GM21390 (cell line): Measurements from ENCODE around the gene FUOM.

Source experiments
- ATAC-seq: cut with Tn5 transposase; IDR thresholded peaks from one replicate; pipeline ENCODE4 v1.9.1; 2021; ENCODE audit not compliant: unreplicated experiment

Gene FUOM

DNA sequence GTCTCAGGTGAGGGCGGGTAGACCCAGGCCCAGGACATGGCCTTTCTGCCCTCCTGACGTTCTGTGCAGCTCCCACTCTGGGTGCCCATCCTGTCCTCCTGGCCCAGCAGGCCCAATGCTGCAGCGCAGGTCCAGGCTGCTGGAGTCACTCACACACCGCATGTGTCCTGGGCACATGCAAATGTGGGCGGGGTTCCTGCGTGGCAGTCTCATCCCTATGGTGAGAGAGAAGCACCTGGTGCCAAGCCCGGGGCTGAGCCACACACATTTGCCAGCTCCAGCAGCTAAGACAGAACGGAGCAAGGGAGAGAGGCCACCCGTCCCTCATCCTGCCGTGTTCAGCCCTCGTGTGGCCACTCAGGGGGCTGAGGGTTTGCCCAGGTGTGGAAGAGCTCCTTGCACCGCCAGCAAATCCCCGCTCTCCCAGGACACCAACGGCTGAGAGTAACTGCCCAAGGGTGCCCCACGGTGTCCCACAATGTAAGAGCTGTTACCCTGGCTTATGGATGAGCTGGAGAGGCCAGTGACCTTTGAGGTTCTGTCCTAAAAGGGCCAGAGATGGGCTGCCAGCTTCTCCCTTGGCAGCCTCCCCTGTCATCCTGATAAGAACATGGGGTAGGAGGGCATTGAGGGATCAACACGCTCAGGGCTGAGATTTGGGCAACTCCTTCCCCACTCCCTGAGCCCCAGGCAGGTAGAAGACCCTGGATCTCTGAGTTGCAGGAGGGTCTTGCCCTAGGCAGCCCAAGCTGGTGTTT, 4.4 kb downstream of the FUOM start:
- ATAC-seq, result no peak

DNA sequence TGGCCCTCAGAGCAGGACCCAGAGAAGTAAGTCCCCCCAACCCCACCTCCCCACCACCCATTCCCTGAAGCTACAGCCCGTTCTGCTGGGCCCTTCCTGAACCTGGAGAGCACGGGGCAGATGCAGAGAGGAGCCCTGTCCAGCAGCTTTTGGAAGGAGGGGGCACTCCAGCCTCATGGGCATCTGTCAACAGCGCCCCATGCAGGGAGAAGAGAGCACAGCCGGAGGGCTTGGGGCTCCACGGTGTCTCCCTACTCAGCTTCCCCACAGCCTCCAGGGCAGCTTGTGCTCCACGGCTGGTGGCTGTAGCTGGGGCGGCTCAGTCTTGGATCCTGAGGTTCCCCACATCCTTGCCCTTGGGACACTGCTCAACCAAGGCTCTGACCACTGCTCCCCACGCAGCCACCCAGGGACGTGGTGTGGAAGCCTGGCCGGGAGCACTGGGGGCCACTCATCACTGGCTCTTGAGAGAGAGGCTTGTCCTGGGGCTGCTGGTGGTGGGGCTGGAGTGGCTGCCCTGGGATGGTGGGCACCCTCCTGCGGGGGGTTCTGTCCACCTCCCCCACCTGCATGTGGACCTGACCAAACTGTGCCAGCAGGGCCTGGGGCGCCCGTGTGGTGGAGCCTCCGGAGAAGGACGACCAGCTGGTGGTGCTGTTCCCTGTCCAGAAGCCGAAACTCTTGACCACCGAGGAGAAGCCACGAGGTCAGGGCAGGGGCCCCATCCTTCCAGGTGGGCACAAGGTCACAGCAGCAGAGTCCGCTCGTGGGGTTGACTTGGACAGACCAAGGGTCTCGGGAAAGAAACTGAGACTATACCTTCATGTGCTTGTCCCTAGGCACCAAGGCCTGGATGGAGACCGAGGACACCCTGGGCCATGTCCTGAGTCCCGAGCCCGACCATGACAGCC, 6.2 kb downstream of the FUOM start:
- no peak for ATAC-seq

DNA sequence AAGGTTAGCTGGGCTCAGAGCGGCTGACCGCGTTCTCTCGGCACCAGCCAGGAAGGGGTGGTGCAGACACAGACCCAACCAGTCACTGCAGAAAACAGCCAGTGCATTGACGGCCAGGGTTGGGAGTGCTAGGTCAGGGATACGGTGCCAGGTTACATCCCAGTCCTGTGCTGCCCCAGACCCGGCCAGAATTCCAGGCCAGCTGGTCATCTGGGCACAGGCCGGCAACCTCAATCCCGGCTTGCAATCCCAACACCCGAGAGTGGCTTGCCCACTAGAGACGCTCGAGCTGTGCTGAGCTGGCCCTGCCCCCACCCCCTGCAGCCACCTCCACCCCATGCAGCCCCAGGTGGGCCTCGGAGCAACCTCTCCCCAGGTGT, 6.9 kb downstream of the FUOM start:
- ATAC-seq, result no peak

DNA sequence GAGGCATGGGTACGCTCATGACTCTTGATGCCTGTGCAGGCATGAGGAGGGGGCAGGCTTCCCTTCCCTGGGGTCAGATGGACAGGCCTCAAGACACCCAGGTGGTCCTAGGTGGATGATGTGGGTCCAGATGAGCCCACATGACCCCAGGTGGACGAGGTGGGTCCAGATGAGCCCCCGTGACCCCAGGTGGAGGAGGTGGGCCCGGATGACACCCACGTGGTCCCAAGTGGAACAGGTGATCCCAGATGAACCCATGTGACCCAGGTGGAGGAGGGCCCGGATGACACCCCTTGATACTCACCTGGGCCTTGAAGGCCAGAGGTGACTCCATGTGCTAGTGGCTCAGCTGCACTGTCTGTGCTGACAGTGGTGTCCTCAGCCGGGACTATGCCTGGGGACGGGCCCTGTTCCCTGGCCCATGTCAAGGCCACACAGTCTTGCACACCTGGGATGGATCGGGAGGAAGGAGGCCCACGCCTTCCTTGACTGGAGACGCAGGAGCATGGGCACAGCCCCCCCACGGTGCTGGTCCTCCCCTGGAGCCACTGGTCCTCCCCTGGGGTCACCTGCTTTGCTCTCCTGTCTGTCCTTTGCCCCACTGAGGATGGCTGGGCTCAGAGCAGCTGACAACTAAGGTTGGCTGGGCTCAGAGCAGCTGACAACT, 7.4 kb downstream of the FUOM start:
- ATAC-seq, result no peak

DNA sequence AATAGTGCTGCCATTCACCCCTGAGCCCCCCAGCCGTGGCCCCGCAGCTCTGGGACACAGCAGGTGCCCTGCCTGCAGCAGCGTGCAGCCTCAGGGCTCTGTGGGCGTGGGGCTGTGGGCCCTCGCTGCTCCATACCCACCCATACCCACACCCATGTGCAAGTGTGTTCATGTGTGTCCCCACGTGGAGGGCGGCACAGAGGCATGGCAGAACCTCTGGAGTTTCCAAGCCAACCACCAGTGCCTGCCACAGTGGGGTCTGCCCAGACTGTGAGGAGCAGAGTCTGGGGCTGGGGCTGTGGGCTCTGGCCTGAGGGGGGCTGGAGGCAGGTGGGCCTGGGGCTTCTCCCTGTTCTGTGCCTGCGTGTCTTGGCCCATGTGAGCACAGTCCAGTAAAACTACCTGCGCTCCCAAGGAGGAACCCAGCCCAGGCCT, 8.2 kb downstream of the FUOM start:
- no peak for ATAC-seq

DNA sequence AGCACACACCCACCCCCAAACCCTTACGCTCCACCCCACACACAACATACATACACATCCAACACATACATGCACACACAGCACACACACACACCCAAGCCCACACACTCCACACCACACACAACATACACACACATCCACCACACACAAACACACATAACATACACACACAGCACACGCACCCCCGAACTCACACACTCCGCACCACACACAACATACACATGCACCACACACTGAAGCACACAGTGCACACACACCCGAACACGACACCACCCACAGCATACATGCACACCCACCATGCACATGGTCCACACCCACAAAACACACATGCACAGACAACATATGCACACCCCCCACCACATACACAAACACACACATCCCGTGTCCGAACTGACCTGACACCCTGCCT, 8.7 kb downstream of the FUOM start:
- ATAC-seq, result no peak

DNA sequence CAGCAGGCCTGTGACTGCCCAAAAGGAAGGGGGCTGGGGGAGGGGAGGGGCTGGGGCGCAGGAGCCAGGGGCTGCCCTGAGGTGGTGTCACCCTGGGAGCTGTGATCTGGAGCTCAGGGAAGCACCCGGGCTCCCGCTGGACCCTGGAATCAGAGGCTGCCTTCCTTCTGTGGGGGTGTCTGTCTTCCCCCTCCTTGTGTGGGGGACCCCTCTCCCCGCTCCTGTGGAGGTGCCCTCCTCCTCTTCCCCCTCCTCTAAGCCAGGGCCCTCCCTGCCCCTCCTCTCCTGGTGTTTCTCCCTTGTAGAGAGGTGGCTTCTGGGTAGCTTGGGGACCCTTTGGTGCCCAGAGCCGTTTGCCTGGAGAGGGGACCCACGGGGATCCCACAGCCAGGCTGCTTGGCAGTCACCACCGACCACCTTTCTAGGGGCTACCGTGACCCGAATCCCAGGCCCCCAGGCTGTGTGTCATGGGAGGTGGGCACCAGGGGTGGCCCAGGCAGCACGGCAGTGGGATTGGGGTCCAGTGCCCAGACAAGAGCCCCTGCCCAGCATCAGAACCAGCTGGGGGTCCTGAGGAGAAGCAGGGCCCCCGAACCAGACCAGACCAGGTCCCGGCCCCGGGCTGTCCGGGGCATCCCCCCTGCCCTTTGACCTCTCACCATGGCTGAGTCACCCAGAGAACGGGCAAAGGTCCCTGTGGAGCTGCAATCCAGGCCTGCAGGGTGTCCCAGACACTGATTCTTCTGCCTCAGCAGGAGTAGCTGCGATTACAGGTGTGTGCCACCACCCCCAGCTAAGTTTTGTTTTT, 9.9 kb downstream of the FUOM start:
- ATAC-seq, result no peak

DNA sequence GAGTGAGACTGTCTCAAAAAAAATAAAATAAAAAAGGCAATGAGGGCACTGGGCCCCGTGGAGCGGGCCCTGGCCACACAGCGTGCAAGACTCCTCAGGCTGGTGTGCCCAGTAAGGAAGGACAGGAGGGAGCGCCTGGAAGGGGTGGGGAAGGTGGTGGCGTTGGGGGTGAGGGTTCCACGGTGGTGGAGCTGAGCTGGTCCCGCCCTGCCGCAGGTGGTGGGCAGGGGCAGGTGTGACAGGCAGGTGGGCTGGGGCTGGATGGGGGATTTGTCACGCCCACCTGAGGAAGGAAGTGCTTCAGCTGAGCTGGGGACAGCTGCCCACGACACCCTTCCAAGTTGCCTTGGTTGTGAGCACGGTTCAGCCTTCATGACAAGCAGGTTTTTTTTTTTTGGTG, 11.4 kb downstream of the FUOM start:
- no peak for ATAC-seq

DNA sequence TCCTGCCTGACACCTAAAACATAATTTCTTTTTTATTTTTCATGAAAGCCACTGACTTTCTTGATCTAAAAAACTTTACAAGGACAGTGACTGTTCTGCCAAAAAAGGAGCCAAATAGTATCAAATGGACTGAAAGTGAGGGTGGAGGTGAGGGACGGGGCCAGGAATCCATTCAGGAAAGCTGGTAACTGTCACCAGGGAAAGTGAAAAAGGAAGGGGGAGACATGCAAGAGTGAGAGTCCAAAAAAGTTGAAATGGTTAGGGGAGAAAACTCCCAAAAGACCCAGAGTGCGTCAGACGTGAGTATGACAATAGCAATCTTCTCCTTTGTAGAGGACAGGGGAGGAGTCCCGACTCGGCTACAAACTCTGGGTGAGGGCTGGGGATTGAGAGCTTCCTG, 13.6 kb downstream of the FUOM start:
- ATAC-seq, result no peak

DNA sequence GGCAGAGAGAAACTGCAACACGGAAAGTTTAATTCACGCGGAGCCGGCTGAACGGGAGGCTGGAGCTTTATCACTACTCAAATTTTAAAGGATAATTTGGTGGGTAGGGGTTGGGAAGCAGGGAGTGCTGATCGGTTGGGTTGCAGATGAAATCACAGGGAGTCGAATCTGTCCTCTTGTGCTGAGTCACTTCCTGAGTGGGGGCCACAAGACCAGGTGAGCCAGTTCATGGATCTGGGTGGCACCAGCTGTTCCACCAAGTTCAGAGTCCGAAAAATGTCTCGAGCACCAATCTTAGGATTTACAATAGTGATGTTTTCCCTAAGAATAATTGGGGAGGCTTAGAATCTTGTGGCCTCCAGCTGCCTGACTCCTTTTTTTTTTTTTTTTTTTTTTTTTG, 14.3 kb downstream of the FUOM start:
- ATAC-seq, result no peak

DNA sequence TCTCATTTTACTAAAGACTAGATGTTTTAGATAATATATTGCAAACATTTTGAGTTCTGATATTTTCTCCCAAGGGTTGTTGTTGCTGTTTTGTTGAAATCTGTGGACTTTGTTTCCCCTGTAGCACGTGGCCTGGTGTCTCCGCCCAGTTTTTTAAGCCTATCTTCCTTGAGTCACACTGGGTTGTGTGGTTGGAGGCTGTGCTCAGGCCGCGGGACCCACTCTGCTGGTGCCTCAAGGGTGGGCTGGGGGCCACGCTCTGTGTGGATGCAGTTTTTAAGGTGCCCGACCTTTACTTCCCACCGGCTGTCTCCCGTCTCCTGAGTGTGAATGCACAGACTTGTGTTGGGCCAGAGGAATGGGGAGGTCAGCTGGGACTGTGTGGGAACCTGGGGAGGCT, 14.9 kb downstream of the FUOM start:
- no peak for ATAC-seq

DNA sequence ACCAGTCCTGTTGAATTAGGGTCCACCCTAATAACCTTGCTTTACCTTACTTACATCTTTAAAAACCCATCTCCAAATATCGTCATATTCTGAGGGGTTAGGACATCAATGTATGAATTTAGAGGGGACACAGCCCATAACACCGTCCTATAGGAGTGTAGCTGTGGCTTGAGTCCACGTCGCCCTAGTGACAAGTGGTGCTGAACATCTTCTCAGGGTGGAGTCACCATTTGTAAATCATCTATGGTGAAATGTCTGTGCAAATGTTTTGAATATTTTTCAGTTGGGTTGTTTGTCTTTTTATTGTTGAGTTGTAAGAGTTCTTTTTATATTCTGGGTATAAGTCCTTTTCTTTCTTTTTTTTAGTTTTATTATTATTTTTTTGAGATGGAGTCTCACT, 15.8 kb downstream of the FUOM start:
- no peak for ATAC-seq

DNA sequence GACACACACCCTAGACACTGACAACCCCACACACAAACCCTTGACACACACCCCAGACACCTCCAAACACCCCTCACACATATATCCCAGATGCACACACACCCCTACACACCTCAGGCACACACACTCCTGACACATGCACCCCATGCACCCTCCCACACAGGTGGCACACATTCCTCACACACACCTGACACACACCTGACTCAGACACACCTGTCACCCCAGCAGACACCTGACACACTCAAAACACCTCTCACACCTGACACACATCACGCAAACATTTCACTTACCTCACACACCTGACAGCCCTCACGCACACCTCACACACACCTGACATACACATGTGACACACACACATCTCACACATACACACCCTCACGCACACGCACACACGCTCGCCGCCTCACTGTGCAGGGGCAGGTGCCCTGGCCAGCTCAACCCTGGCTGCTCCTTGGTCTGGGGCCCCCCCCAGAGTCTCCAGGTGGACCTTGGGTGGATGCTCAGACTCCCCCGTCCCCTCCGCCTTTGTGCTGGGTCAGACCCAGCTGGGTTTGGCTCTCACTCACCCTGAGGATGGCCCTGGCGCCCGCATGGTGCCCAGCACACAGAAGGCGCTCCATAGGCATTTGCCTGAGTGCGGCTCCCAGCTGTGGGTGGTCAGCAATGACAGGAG, 18.0 kb downstream of the FUOM start:
- ATAC-seq, result no peak

DNA sequence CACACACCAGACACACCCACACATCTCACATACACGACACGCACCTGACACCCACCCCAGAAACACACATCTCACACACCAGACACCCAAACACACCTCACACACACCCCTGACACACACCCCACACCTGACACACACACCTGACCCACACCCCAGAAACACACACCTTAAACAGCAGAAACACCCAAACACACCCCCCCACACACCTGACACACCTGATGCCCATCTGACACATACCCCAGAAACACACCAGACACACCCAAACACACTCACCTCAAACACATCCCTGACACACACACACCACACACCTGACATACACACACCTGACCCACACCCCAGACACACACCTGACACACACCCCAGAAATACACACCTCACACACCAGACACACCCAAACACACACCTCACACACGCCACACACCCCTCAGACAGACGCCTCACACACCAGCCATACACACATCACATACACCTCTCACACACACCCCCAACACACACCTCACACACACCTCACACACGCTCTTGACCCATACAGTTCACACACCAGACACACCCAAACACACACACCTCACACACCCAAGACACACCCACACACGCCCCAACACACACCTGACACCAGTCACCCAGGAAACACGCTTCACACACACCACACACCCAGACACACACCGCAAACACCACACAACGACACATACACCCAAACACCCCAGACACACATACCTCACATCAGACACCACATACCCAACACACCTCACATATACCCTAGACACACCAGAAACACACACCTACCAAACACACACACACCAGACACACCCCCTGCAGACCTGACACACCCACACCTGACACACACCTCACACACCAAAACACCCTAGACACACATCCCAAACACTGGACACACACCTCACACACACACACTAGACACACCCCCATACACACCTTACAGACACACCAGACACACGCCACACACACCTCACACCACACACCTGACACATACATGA, 19.4 kb downstream of the FUOM start:
- no peak for ATAC-seq

DNA sequence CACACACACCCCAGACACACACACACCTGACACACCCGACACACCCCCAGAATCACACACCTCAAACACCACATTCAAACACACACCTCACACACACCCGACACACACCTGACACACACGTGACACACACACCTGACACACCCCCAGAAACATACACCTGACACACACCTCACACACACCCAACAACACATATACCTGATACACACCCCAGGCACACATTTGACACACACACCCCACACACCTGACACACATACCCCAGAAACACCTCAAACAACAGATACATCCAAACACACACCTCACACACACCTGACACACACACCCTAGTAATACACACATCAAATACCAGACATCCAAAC, 20.5 kb downstream of the FUOM start:
- ATAC-seq, result no peak

DNA sequence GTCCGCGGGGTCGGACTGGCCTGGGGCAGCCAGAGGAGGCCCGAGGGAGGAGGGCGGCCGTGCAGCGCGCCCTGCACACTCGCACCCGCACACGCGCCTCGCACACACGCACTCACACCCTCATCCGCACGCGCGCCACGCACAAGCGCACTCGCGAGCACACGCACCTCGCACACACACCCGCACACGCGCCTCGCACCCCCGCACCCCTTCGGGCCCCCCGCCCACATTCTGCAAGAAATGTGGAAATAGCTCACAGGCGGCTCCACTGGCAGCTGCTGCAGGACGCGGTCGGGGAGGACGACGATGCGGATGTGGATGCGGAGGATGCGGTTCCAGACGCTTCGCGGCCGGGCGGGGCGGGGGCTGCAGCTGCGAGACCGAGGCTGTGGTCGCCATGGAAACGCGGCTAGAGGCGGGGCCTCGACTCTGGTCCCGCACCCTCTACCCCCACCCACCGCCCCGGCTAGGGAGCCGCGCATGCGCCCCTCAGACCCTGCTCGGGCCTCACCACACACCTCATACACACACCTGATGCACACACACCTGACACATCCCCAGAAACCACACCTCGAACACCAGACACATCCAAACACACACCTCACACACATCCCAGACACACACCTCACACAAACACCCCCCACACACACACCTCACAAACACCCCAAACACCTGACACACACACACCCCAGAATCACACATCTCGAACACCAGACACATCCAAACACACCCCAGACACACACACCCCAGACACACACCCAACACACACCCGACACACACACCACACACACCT, 21.0 kb downstream of the FUOM start, which contains the start of gene CALY:
Gene CALY (minus strand): TSS at position 320 of the 793 bp plus-strand sequence. CDS start 7,907 bp downstream, outside the sequence.
- no peak for ATAC-seq

DNA sequence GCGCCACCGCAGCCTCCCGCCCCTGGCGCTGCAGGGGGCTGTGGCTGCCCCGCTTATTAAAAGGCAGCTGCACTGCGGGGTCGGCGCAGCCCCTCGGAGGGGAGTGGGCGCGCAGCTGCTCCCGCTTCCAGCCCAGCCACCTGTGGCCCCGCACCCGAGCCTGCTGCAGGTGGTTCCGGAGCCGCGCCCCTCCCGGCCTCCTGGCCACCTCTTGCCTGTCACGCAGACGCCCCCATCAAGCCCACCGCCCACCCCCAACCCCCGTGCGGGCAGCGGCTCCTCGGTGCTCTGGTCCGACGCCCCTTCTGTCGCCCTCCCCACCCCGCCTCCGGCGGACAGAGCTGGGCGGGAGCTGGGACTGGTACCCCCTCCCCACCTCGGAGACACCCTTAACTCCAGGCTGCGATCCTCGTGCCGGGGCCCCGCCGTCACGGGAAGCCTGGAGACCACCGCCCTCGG, 21.7 kb downstream of the FUOM start:
- ATAC-seq, result no peak
